ENCODE measurements around the gene ZNF124. TPM values are rescaled to one million over a fixed set of nuclear protein-coding genes. Genes with fewer than 3 reads are reported as not detected.

The ZNF124 gene
- total and polyA plus RNA-seq, 2 of the 8 experiments (the other 6 are each of a cell fraction or from before 2014, with no cell fraction given) = 4.6 to 39.9 TPM

DNA sequence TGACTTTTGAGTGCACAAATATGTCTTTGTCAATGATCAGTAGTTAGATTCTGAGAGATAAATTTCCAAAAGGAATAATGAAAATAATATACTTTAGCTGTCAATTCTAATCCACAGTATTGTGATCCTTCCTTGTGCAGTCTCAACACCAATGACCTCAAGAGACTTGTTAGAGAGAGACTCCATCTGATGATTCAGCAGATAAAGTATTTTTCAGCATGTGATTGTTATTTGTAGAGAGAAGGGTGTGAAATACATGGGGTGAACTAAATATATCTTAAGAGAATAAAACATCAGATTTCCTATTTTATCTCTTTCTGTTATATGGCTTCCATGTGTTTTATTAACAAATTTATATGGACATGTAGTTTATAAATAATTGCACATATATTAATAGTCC lies 5.9 kb upstream of the ZNF124 start (continued):
- TF ChIP-seq EGR1 (IDR thresholded peaks at IDR 0.05; ENCODE audit: borderline replicate concordance, low read depth, low read length) (no peak), RFX5 (IDR thresholded peaks at IDR 0.05; ENCODE audit: borderline replicate concordance, low read depth, low read length) (no peak), SIN3A (conservative IDR thresholded peaks at IDR 0.05 in 1 of 2, IDR thresholded peaks at IDR 0.05 in 1 of 2; ENCODE audit: low read depth in 1 of 2, low read length in 2 of 2) (no peak), SP2 (IDR thresholded peaks at IDR 0.05; ENCODE audit: low read length) (no peak), KDM5A (IDR thresholded peaks at IDR 0.05; ENCODE audit: low read length) (no peak), GABPA (IDR thresholded peaks at IDR 0.05; ENCODE audit: borderline replicate concordance, insufficient read depth, low read length) (no peak)
- TF ChIP-seq, protein P1, sequence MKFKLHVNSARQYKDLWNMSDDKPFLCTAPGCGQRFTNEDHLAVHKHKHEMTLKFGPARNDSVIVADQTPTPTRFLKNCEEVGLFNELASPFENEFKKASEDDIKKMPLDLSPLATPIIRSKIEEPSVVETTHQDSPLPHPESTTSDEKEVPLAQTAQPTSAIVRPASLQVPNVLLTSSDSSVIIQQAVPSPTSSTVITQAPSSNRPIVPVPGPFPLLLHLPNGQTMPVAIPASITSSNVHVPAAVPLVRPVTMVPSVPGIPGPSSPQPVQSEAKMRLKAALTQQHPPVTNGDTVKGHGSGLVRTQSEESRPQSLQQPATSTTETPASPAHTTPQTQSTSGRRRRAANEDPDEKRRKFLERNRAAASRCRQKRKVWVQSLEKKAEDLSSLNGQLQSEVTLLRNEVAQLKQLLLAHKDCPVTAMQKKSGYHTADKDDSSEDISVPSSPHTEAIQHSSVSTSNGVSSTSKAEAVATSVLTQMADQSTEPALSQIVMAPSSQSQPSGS (IDR thresholded peaks at IDR 0.05; ENCODE audit: low read length) = no peak
